Neural cell (in vitro differentiated cells): ENCODE results near the gene ZNF668. TPM values are rescaled to one million over a fixed set of nuclear protein-coding genes. Genes with fewer than 3 reads are reported as not detected.

Source experiments
- H2AFZ ChIP-seq: fragments of 200-600, 300-800 bp; sonication (generic), shearing (Covaris generic); 2 replicates; pipeline ENCODE4 v1.6.0; 2014; ENCODE audit warnings: low read depth, mild to moderate bottlenecking, antibody characterized with exemption, low read length, moderate library complexity
- H3F3A ChIP-seq: fragments of 200-600 bp; shearing (Covaris generic); 2 replicates; pipeline ENCODE4 v1.6.1; 2016; ENCODE audit warnings: mild to moderate bottlenecking, moderate library complexity, mixed read lengths, antibody characterized with exemption, low read length; ENCODE audit not compliant: insufficient read depth, poor library complexity, severe bottlenecking
- H3K27ac ChIP-seq: fragments of 200-600, 300-800 bp; sonication (generic), shearing (Covaris generic); 2 replicates; pipeline ENCODE4 v1.5.1; 2014; ENCODE audit warnings: mild to moderate bottlenecking, low read length, moderate library complexity
- H3K27me3 ChIP-seq: fragments of 300-800, 200-600 bp; sonication (generic), shearing (Covaris generic); 2 replicates; pipeline ENCODE4 v1.6.0; 2014; ENCODE audit warnings: mild to moderate bottlenecking, low read depth, low read length, moderate library complexity; ENCODE audit not compliant: insufficient read depth
- H3K36me3 ChIP-seq: fragments of 300-800, 200-600 bp; sonication (generic), shearing (Covaris generic); 2 replicates; pipeline ENCODE4 v1.5.1; 2014; ENCODE audit warnings: mild to moderate bottlenecking, antibody characterized with exemption, low read length, moderate library complexity; ENCODE audit not compliant: insufficient read depth
- H3K4me2 ChIP-seq: fragments of 300-800, 200-600 bp; sonication (generic), shearing (Covaris generic); 2 replicates; pipeline ENCODE4 v1.6.0; 2014; ENCODE audit warnings: mild to moderate bottlenecking, low read length
- H3K4me3 ChIP-seq: fragments of 300-800, 200-600 bp; sonication (generic), shearing (Covaris generic); 2 replicates; pipeline ENCODE4 v1.5.1; 2014; ENCODE audit warnings: mild to moderate bottlenecking, low read length, moderate library complexity
- H3K79me2 ChIP-seq: fragments of 200-600 bp; shearing (Covaris generic); replicated peaks from 2 replicates; pipeline ENCODE4 v1.6.0; 2014; ENCODE audit warnings: mild to moderate bottlenecking, low read length, moderate library complexity; ENCODE audit not compliant: insufficient read depth
- H3K9ac ChIP-seq: fragments of 300-800, 200-600 bp; sonication (generic), shearing (Covaris generic); 2 replicates; pipeline ENCODE4 v1.6.1; 2016; ENCODE audit warnings: mild to moderate bottlenecking, low read length, mixed read lengths
- H3K9me2 ChIP-seq: fragments of 200-600 bp; shearing (Covaris generic); 2 replicates; pipeline ENCODE4 v1.6.1; 2016; ENCODE audit warnings: mild to moderate bottlenecking, low read length, mixed read lengths; ENCODE audit not compliant: insufficient read depth
- H3K9me3 ChIP-seq: fragments of 200-600, 300-800 bp; sonication (generic), shearing (Covaris generic); 2 replicates; pipeline ENCODE4 v1.6.1; 2016; ENCODE audit warnings: mild to moderate bottlenecking, mixed run types, low read length, moderate library complexity, mixed read lengths
- H4K20me1 ChIP-seq: fragments of 200-600 bp; shearing (Covaris generic); 2 replicates; pipeline ENCODE4 v1.6.1; 2016; ENCODE audit warnings: mild to moderate bottlenecking, mixed run types; ENCODE audit not compliant: insufficient read depth
- EP300 ChIP-seq: fragments of 450-650 bp; conservative IDR thresholded peaks from 2 replicates; pipeline ENCODE4 v1.6.1; 2014; ENCODE audit warnings: antibody characterized with exemption, mild to moderate bottlenecking, moderate library complexity; ENCODE audit not compliant: poor library complexity, severe bottlenecking
- EZH2 ChIP-seq: fragments of 200-600, 300-800 bp; shearing (Covaris generic), sonication (generic); IDR thresholded peaks from 2 replicates; pipeline ENCODE4 v1.6.1; 2014; ENCODE audit warnings: antibody characterized with exemption, low read length, borderline replicate concordance, mild to moderate bottlenecking; ENCODE audit not compliant: insufficient read depth, poor library complexity, severe bottlenecking
- MXI1 ChIP-seq: fragments of 450-650 bp; conservative IDR thresholded peaks from 2 replicates; pipeline ENCODE4 v1.6.1; 2014; ENCODE audit warnings: antibody characterized with exemption, mild to moderate bottlenecking; ENCODE audit not compliant: poor library complexity, severe bottlenecking
- POLR2AphosphoS5 ChIP-seq: IDR thresholded peaks from 2 replicates; pipeline ENCODE4 v1.6.1; 2012
- RAD21 ChIP-seq: fragments of 450-650 bp; conservative IDR thresholded peaks from 2 replicates; pipeline ENCODE4 v1.6.1; 2014; ENCODE audit warnings: antibody characterized with exemption, mild to moderate bottlenecking, moderate library complexity
- SMC3 ChIP-seq: fragments of 450-650 bp; conservative IDR thresholded peaks from 2 replicates; pipeline ENCODE4 v1.6.1; 2014; ENCODE audit warnings: antibody characterized with exemption, mild to moderate bottlenecking, moderate library complexity; ENCODE audit not compliant: poor library complexity
- TAF1 ChIP-seq: IDR thresholded peaks from 2 replicates; pipeline ENCODE4 v1.6.1; 2012; ENCODE audit warnings: low read depth
- polyA plus RNA-seq: library from polyadenylated mRNA; depleted of rRNA; stranded (reverse); fragments of >200 nt; gene quantifications from 2 replicates; pipeline ENCODE4 v1.2.3, GENCODE V29; 2014
- TF ChIP-seq, protein P1 (sequence below): fragments of 450-650 bp; IDR thresholded peaks from 2 replicates; pipeline ENCODE4 v1.5.1; 2014; ENCODE audit warnings: antibody characterized with exemption, mild to moderate bottlenecking, moderate library complexity; ENCODE audit not compliant: poor library complexity, severe bottlenecking
- TF ChIP-seq, protein P2 (sequence below): IDR thresholded peaks from 2 replicates; pipeline ENCODE4 v1.6.1; 2012; ENCODE audit warnings: borderline replicate concordance

The ZNF668 gene
- polyA plus RNA-seq, 1 donor from 2014 or later = 17.8 TPM

DNA sequence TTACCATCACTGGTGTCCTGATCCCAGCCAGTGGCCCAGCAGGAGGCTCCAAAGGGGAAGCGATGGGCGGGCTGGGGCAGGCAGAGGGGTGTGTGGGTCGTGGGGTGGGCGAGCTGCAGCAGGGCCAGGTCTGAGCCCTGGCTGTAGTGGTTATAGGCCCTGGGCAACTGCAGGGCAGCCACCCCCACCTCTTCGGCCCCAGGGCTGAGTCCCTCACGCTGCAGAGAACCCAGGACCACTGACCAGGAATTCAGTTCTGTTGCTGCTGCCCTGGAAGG is 12.5 kb upstream of the ZNF668 start:
- no peaks in the 10 kb centered on the region for H3F3A ChIP-seq
- H3K27ac ChIP-seq = no peak overlapping the region
- no peaks in the 10 kb centered on the region for H3K79me2 ChIP-seq
- H3K4me2 ChIP-seq = no peak overlapping the region
- H2AFZ ChIP-seq = no peak overlapping the region
- no peaks in the 10 kb centered on the region for H3K27me3 ChIP-seq
- no peaks in the 10 kb centered on the region for H4K20me1 ChIP-seq
- TF ChIP-seq EP300 (no peak), POLR2AphosphoS5 (no peak), EZH2 (no peak), SMC3 (no peak), RAD21 (no peak), MXI1 (no peak), TAF1 (no peak)
- TF ChIP-seq, protein P1, sequence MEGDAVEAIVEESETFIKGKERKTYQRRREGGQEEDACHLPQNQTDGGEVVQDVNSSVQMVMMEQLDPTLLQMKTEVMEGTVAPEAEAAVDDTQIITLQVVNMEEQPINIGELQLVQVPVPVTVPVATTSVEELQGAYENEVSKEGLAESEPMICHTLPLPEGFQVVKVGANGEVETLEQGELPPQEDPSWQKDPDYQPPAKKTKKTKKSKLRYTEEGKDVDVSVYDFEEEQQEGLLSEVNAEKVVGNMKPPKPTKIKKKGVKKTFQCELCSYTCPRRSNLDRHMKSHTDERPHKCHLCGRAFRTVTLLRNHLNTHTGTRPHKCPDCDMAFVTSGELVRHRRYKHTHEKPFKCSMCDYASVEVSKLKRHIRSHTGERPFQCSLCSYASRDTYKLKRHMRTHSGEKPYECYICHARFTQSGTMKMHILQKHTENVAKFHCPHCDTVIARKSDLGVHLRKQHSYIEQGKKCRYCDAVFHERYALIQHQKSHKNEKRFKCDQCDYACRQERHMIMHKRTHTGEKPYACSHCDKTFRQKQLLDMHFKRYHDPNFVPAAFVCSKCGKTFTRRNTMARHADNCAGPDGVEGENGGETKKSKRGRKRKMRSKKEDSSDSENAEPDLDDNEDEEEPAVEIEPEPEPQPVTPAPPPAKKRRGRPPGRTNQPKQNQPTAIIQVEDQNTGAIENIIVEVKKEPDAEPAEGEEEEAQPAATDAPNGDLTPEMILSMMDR = no peak
- TF ChIP-seq, protein P2, sequence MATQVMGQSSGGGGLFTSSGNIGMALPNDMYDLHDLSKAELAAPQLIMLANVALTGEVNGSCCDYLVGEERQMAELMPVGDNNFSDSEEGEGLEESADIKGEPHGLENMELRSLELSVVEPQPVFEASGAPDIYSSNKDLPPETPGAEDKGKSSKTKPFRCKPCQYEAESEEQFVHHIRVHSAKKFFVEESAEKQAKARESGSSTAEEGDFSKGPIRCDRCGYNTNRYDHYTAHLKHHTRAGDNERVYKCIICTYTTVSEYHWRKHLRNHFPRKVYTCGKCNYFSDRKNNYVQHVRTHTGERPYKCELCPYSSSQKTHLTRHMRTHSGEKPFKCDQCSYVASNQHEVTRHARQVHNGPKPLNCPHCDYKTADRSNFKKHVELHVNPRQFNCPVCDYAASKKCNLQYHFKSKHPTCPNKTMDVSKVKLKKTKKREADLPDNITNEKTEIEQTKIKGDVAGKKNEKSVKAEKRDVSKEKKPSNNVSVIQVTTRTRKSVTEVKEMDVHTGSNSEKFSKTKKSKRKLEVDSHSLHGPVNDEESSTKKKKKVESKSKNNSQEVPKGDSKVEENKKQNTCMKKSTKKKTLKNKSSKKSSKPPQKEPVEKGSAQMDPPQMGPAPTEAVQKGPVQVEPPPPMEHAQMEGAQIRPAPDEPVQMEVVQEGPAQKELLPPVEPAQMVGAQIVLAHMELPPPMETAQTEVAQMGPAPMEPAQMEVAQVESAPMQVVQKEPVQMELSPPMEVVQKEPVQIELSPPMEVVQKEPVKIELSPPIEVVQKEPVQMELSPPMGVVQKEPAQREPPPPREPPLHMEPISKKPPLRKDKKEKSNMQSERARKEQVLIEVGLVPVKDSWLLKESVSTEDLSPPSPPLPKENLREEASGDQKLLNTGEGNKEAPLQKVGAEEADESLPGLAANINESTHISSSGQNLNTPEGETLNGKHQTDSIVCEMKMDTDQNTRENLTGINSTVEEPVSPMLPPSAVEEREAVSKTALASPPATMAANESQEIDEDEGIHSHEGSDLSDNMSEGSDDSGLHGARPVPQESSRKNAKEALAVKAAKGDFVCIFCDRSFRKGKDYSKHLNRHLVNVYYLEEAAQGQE = no peak
- no peak overlapping the region for H3K4me3 ChIP-seq
- no peaks in the 10 kb centered on the region for H3K9me2 ChIP-seq
- peaks cover 5% of the 10 kb centered on the region for H3K36me3 ChIP-seq
- H3K9me3 ChIP-seq = no peaks in the 10 kb centered on the region
- no peak overlapping the region for H3K9ac ChIP-seq

DNA sequence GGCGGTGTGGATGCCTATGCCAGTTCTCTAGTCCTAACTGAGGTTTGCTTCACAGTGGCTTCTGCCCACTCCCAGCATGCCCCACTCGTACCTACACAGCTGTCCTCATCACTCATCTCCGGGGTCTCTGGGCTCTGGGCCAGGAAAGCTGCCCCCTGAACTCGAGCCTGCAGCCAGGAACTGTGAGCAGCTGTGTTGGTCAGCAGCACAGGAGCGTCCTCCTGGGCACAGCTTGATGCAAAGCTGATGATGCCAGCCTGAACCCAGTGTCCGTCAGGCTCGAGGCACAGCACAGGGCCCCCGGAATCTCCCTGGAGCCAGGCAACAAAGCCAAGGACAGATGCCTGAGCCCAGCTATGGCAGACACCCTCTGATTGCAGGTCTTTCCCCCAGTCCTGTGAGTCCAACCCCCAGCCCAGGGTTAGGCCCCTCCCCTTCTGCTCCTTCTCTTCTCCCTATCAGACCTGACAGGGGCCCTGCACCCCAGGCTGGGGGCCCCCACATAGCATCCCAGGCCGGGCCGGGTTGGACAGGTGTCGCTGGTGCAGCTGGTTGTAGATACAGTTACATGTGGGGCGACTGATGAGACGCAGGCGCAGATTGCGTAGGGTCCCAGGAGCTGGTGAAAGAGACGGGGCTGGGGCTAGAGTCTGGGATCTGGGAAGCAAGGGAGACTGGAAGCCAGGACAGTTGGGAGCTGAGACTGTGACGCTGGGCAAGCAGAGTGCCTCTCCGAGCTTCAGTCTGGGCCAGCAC is 12.0 kb upstream of the ZNF668 start:
- TF ChIP-seq, protein P1 = no peak
- TF ChIP-seq SMC3 (no peak), POLR2AphosphoS5 (no peak), EP300 (no peak), TAF1 (no peak), MXI1 (no peak), RAD21 (no peak), EZH2 (no peak)
- TF ChIP-seq, protein P2 = no peak
- H3K27ac ChIP-seq = no peak overlapping the region
- no peaks in the 10 kb centered on the region for H3F3A ChIP-seq
- no peaks in the 10 kb centered on the region for H4K20me1 ChIP-seq
- no peaks in the 10 kb centered on the region for H3K79me2 ChIP-seq
- peaks cover 5% of the 10 kb centered on the region for H3K36me3 ChIP-seq
- no peaks in the 10 kb centered on the region for H3K27me3 ChIP-seq
- H3K4me3 ChIP-seq = no peak overlapping the region
- no peaks in the 10 kb centered on the region for H3K9me2 ChIP-seq
- no peak overlapping the region for H2AFZ ChIP-seq
- no peaks in the 10 kb centered on the region for H3K9me3 ChIP-seq
- H3K4me2 ChIP-seq = no peak overlapping the region
- H3K9ac ChIP-seq = no peak overlapping the region
